ENCODE results near the gene PIGM. TPM values are rescaled to one million over a fixed set of nuclear protein-coding genes. Genes with fewer than 3 reads are reported as not detected.

Gene PIGM
- total and polyA plus RNA-seq, 2 of the 13 experiments (the other 11 are each of a cell fraction or from before 2014, with no cell fraction given): 3.4 to 4.6 TPM

GRCh38 chr1:160053548-160054365 lies 22.0 kb upstream of the PIGM start (continued):
- TF ChIP-seq, protein P1, sequence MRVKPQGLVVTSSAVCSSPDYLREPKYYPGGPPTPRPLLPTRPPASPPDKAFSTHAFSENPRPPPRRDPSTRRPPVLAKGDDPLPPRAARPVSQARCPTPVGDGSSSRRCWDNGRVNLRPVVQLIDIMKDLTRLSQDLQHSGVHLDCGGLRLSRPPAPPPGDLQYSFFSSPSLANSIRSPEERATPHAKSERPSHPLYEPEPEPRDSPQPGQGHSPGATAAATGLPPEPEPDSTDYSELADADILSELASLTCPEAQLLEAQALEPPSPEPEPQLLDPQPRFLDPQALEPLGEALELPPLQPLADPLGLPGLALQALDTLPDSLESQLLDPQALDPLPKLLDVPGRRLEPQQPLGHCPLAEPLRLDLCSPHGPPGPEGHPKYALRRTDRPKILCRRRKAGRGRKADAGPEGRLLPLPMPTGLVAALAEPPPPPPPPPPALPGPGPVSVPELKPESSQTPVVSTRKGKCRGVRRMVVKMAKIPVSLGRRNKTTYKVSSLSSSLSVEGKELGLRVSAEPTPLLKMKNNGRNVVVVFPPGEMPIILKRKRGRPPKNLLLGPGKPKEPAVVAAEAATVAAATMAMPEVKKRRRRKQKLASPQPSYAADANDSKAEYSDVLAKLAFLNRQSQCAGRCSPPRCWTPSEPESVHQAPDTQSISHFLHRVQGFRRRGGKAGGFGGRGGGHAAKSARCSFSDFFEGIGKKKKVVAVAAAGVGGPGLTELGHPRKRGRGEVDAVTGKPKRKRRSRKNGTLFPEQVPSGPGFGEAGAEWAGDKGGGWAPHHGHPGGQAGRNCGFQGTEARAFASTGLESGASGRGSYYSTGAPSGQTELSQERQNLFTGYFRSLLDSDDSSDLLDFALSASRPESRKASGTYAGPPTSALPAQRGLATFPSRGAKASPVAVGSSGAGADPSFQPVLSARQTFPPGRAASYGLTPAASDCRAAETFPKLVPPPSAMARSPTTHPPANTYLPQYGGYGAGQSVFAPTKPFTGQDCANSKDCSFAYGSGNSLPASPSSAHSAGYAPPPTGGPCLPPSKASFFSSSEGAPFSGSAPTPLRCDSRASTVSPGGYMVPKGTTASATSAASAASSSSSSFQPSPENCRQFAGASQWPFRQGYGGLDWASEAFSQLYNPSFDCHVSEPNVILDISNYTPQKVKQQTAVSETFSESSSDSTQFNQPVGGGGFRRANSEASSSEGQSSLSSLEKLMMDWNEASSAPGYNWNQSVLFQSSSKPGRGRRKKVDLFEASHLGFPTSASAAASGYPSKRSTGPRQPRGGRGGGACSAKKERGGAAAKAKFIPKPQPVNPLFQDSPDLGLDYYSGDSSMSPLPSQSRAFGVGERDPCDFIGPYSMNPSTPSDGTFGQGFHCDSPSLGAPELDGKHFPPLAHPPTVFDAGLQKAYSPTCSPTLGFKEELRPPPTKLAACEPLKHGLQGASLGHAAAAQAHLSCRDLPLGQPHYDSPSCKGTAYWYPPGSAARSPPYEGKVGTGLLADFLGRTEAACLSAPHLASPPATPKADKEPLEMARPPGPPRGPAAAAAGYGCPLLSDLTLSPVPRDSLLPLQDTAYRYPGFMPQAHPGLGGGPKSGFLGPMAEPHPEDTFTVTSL (CRISPR knock-in tag; IDR thresholded peaks at IDR 0.05; ENCODE audit: borderline replicate concordance): peak; percentile 51; the same call in 1 of the 2 replicates
- TF ChIP-seq ZNF549 (CRISPR knock-in tag; IDR thresholded peaks at IDR 0.05) (no peak), PRDM10 (CRISPR knock-in tag; IDR thresholded peaks at IDR 0.05; ENCODE audit: low read depth) (no peak), GFI1 (CRISPR knock-in tag; IDR thresholded peaks at IDR 0.05; ENCODE audit: borderline replicate concordance) (peak; percentile 94), ZFP82 (CRISPR knock-in tag; IDR thresholded peaks at IDR 0.05; ENCODE audit: borderline replicate concordance) (no peak), NBN (conservative IDR thresholded peaks at IDR 0.05) (no peak), HOMEZ (CRISPR knock-in tag; IDR thresholded peaks at IDR 0.05; ENCODE audit: low read depth) (no peak; the same call in 1 of the 2 replicates), ZHX2 (IDR thresholded peaks at IDR 0.05; ENCODE audit: low read depth) (0 out of 2 replicates have a peak, but pooled peaks have one; percentile 21), ZHX2 (CRISPR knock-in tag; IDR thresholded peaks at IDR 0.05; ENCODE audit: borderline replicate concordance) (no peak), SAP130 (CRISPR knock-in tag; IDR thresholded peaks at IDR 0.05; ENCODE audit: low read depth) (peak; percentile 73), FOXP1 (IDR thresholded peaks at IDR 0.05) (no peak), FOXP1 (CRISPR knock-in tag; IDR thresholded peaks at IDR 0.05) (peak; percentile 55; the same call in 1 of the 2 replicates)
